Measurements from ENCODE around the gene CCT6B. TPM values are rescaled to one million over a fixed set of nuclear protein-coding genes. Genes with fewer than 3 reads are reported as not detected.

The CCT6B gene
- total RNA-seq, 1 experiment from 2014 or later = 1.1 TPM

- Histone ChIP-seq H3K9me3 (ENCODE audit: control insufficient read depth in 1 of 2, insufficient read depth in 1 of 2, low read depth in 1 of 2, low read length in 2 of 2) (no peaks in the 10 kb centered on the region), H3K4me3 (replicated peaks in 1 of 2; ENCODE audit: low read depth in 1 of 2, low read length in 2 of 2) (no peak overlapping the region), H3K36me3 (ENCODE audit: control insufficient read depth in 1 of 2, insufficient read depth in 2 of 2, low read length in 2 of 2) (peaks cover 18 to 60% of the 10 kb centered on the region in 2 experiments; a peak in 3 of 4 replicates), H3K9ac (ENCODE audit: low read length) (no peak overlapping the region), H4K20me1 (ENCODE audit: insufficient read depth) (no peaks in the 10 kb centered on the region), H3K27me3 (ENCODE audit: insufficient read depth, low read length) (no peaks in the 10 kb centered on the region), H3K27ac (ENCODE audit: low read depth, low read length) (no peak overlapping the region), H3K4me1 (ENCODE audit: control insufficient read depth in 1 of 2, insufficient read depth in 2 of 2, low read length in 2 of 2) (no peaks in the 10 kb centered on the region), H3K79me2 (ENCODE audit: insufficient read depth, low read length) (no peaks in the 10 kb centered on the region), H3K9me2 (ENCODE audit: insufficient read depth) (no peaks in the 10 kb centered on the region), H2AFZ (ENCODE audit: low read depth, low read length, poor library complexity, severe bottlenecking) (no peak overlapping the region), H3K4me2 (ENCODE audit: low read length) (no peak overlapping the region)
- no peak for TF ChIP-seq RAD21 (IDR thresholded peaks at IDR 0.05; ENCODE audit: low read depth)
- TF ChIP-seq EGR1 (IDR thresholded peaks at IDR 0.05; ENCODE audit: low read depth) = no peak
- no peak for TF ChIP-seq ZNF274 (IDR thresholded peaks at IDR 0.05; ENCODE audit: low read depth, low read length)
- TF ChIP-seq REST (IDR thresholded peaks at IDR 0.05; ENCODE audit: low read depth) = no peak
- no peak for TF ChIP-seq EZH2 (IDR thresholded peaks at IDR 0.05)
- TF ChIP-seq FOSL1 (IDR thresholded peaks at IDR 0.05; ENCODE audit: low read depth) = no peak
- TF ChIP-seq YY1 (IDR thresholded peaks at IDR 0.05; ENCODE audit: extremely low read depth, insufficient replicate concordance, low read depth, low read length) = no peak
- no peak for TF ChIP-seq JUND (IDR thresholded peaks at IDR 0.05)
- TF ChIP-seq ATF3 (IDR thresholded peaks at IDR 0.05) = no peak
- no peak for TF ChIP-seq ELF1 (IDR thresholded peaks at IDR 0.05; ENCODE audit: borderline replicate concordance, low read depth)
- TF ChIP-seq CEBPB (IDR thresholded peaks at IDR 0.05; ENCODE audit: low read depth) = no peak
- TF ChIP-seq ZBTB33 (IDR thresholded peaks at IDR 0.05; ENCODE audit: extremely low read depth, insufficient replicate concordance, low read length) = no peak
- ATAC-seq (no peak), DNase-seq (ENCODE audit: low read depth, low spot score) (no peak)
- RAD21 ChIA-PET (ENCODE audit: low non-redundant PET in 1 of 2, low total read pairs in 2 of 2, uncharacterized antibody in 2 of 2, unreplicated experiment in 2 of 2) = interaction anchor here in 1 of 2 experiments (1.2 kb wide), 1 partner anchor 120 kb away, joined by 3 read pairs; the partner anchor contains the start of gene RAD51D
- BruUV-seq (replicated peaks) = no TSS peak
- intact Hi-C loops (cut with micrococcal nuclease) = loop anchor here (5.0 to 10.0 kb wide), 3 partner anchors 538 to 748 kb away; partner anchors contain the start of gene SLFN12L
- POLR2A ChIA-PET = no interaction called here
- CTCF ChIA-PET = interaction anchor here (0.8 to 2.4 kb wide), 2 partner anchors 120 to 457 kb away, joined by 3 to 12 read pairs; partner anchors contain the start of gene RAD51D
Observed at GRCh38 chr17:34999456-34999855, 38.2 kb upstream of the CCT6B start.
